Trophoblast cell (in vitro differentiated cells and primary cell): ENCODE measurements around the gene USP54.
"Not testable (repeated sequence)": the region's sequence is repeated elsewhere in the genome, so short reads cannot be mapped to it uniquely, and the experiment has no call there.

ENCODE experiments used
- DNase-seq, 2 donors: peaks; one replicate each; pipeline ENCODE4 v3.0.0-alpha.2; 2016
- H2AFZ ChIP-seq: 2 replicates; pipeline ENCODE4 v1.6.1; 2013; ENCODE audit warnings: low read length, moderate library complexity, mild to moderate bottlenecking; ENCODE audit not compliant: insufficient read depth, poor library complexity
- H2AK5ac ChIP-seq: 2 replicates; pipeline ENCODE4 v1.6.1; 2013; ENCODE audit warnings: mild to moderate bottlenecking, low read length
- H2BK120ac ChIP-seq: 2 replicates; pipeline ENCODE4 v1.6.1; 2013; ENCODE audit warnings: low read length, mild to moderate bottlenecking, moderate library complexity; ENCODE audit not compliant: insufficient read depth, poor library complexity
- H2BK12ac ChIP-seq: 2 replicates; pipeline ENCODE4 v1.6.1; 2013; ENCODE audit warnings: mild to moderate bottlenecking, low read length, moderate library complexity
- H2BK5ac ChIP-seq: 2 replicates; pipeline ENCODE4 v1.6.1; 2013; ENCODE audit warnings: low read length, low read depth, moderate library complexity, mild to moderate bottlenecking; ENCODE audit not compliant: poor library complexity
- H3K14ac ChIP-seq: 2 replicates; pipeline ENCODE4 v1.6.1; 2013; ENCODE audit warnings: mild to moderate bottlenecking, low read length
- H3K18ac ChIP-seq: 2 replicates; pipeline ENCODE4 v1.6.1; 2013; ENCODE audit warnings: mild to moderate bottlenecking, low read length
- H3K23ac ChIP-seq: 2 replicates; pipeline ENCODE4 v1.6.1; 2013; ENCODE audit warnings: low read length
- H3K27ac ChIP-seq: 2 replicates; pipeline ENCODE4 v1.5.1; 2013; ENCODE audit warnings: low read depth, mild to moderate bottlenecking, inconsistent platforms, low read length, moderate library complexity
- H3K27me3 ChIP-seq: 2 replicates; pipeline ENCODE4 v1.6.1; 2013; ENCODE audit warnings: inconsistent platforms, mild to moderate bottlenecking, low read length, moderate library complexity; ENCODE audit not compliant: insufficient read depth
- H3K36me3 ChIP-seq, 2 experiments: 1 replicate in 1 of 2; 2 replicates in 1 of 2; pipeline ENCODE4 v1.6.1; 2013; ENCODE audit warnings: low read length in 2 of 2, mild to moderate bottlenecking in 2 of 2, moderate library complexity in 1 of 2; ENCODE audit not compliant: insufficient read depth in 2 of 2, control insufficient read depth in 1 of 2
- H3K4ac ChIP-seq: 2 replicates; pipeline ENCODE4 v1.6.1; 2013; ENCODE audit warnings: low read depth, mild to moderate bottlenecking, low read length, moderate library complexity
- H3K4me1 ChIP-seq, 2 experiments: 1 replicate in 1 of 2; 2 replicates in 1 of 2; pipeline ENCODE4 v1.6.1; 2013; ENCODE audit warnings: low read length in 2 of 2, mild to moderate bottlenecking in 2 of 2, moderate library complexity in 1 of 2; ENCODE audit not compliant: insufficient read depth in 2 of 2, control insufficient read depth in 1 of 2
- H3K4me2 ChIP-seq: 2 replicates; pipeline ENCODE4 v1.6.1; 2013; ENCODE audit warnings: inconsistent platforms, mild to moderate bottlenecking, low read length, moderate library complexity
- H3K4me3 ChIP-seq: 2 replicates; pipeline ENCODE4 v1.5.1; 2013; ENCODE audit warnings: mild to moderate bottlenecking, low read depth, low read length, inconsistent platforms
- H3K79me1 ChIP-seq: one replicate; pipeline ENCODE4 v1.6.1; 2013; ENCODE audit warnings: low read length
- H3K79me2 ChIP-seq: 2 replicates; pipeline ENCODE4 v1.6.1; 2013; ENCODE audit warnings: low read length, mild to moderate bottlenecking; ENCODE audit not compliant: control insufficient read depth, insufficient read depth, poor library complexity
- H3K9ac ChIP-seq: 2 replicates; pipeline ENCODE4 v1.6.1; 2013; ENCODE audit warnings: mild to moderate bottlenecking, low read length
- H3K9me3 ChIP-seq: 2 replicates; pipeline ENCODE4 v1.6.1; 2013; ENCODE audit warnings: low read depth, mild to moderate bottlenecking, control low read depth, inconsistent platforms, low read length; ENCODE audit not compliant: insufficient read depth
- H4K12ac ChIP-seq: 2 replicates; pipeline ENCODE4 v1.6.1; 2013; ENCODE audit warnings: low read depth, mild to moderate bottlenecking, low read length, moderate library complexity
- H4K8ac ChIP-seq: 2 replicates; pipeline ENCODE4 v1.6.1; 2013; ENCODE audit warnings: low read depth, mild to moderate bottlenecking, low read length, moderate library complexity
- H4K91ac ChIP-seq: one replicate; pipeline ENCODE4 v1.6.1; 2013; ENCODE audit warnings: low read depth, mild to moderate bottlenecking, low read length, moderate library complexity
- WGBS: extraction: QIAGEN DNeasy Blood & Tissue Kit; methylation state at CpG from one replicate; pipeline ENCODE4 v1.1.7; 2013; ENCODE audit warnings: missing lambda C conversion rate; ENCODE audit not compliant: insufficient read length, insufficient coverage; ENCODE audit errors: extremely low coverage; 5-methylcytosine and 5-hydroxymethylcytosine counted together

Gene USP54

GRCh38 chr10:73581918-73582317 lies 9.2 kb downstream of the USP54 start:
- H3K79me2 ChIP-seq: no peaks in the 10 kb centered on the region
- no peak overlapping the region for H2BK120ac ChIP-seq
- no peaks in the 10 kb centered on the region for H3K27me3 ChIP-seq
- no peak overlapping the region for H4K91ac ChIP-seq
- no peak overlapping the region for H2BK5ac ChIP-seq
- H3K79me1 ChIP-seq: no peaks in the 10 kb centered on the region
- H3K4me3 ChIP-seq: no peak overlapping the region
- no peak overlapping the region for H3K4ac ChIP-seq
- no peaks in the 10 kb centered on the region for H3K36me3 ChIP-seq
- no peak overlapping the region for H3K27ac ChIP-seq
- no peak overlapping the region for H4K12ac ChIP-seq
- H3K4me2 ChIP-seq: no peak overlapping the region
- no peak for DNase-seq
- H2AK5ac ChIP-seq: no peak overlapping the region
- no peak overlapping the region for H3K9ac ChIP-seq
- no peak overlapping the region for H3K23ac ChIP-seq
- no peak overlapping the region for H3K14ac ChIP-seq
- H3K4me1 ChIP-seq: peaks cover 0 to 3% of the 10 kb centered on the region in 2 experiments
- no peak overlapping the region for H3K18ac ChIP-seq
- no peak overlapping the region for H2AFZ ChIP-seq
- no peak overlapping the region for H2BK12ac ChIP-seq
- no peak overlapping the region for H4K8ac ChIP-seq
- whole genome bisulfite sequencing: no CpG with 5 or more reads among the region's 2 CpGs
- peaks cover 1% of the 10 kb centered on the region for H3K9me3 ChIP-seq

GRCh38 chr10:73578927-73579326 lies 12.2 kb downstream of the USP54 start:
- H3K4me2 ChIP-seq, H3K23ac ChIP-seq, H2AK5ac ChIP-seq, H3K27ac ChIP-seq, H3K4ac ChIP-seq, H4K12ac ChIP-seq, H2BK120ac ChIP-seq, H3K9me3 ChIP-seq, H3K18ac ChIP-seq, H3K79me2 ChIP-seq, H2AFZ ChIP-seq, H3K9ac ChIP-seq, H3K36me3 ChIP-seq, H2BK5ac ChIP-seq, H3K4me3 ChIP-seq, H3K14ac ChIP-seq, H4K91ac ChIP-seq, H4K8ac ChIP-seq, H3K79me1 ChIP-seq, DNase-seq, H3K27me3 ChIP-seq, H3K4me1 ChIP-seq: not testable (repeated sequence)
- WGBS: no CpG with 5 or more reads among the region's 6 CpGs
- H2BK12ac ChIP-seq: peak overlapping the region; percentile 67

GRCh38 chr10:73577788-73578187 lies 13.4 kb downstream of the USP54 start:
- Histone ChIP-seq H3K4ac (no peak overlapping the region), H2AK5ac (no peak overlapping the region), H4K91ac (no peak overlapping the region), H3K23ac (no peak overlapping the region), H3K27ac (no peak overlapping the region), H3K9me3 (no peaks in the 10 kb centered on the region), H2BK12ac (no peak overlapping the region), H3K36me3 (no peaks in the 10 kb centered on the region), H2BK5ac (no peak overlapping the region), H2BK120ac (no peak overlapping the region), H3K79me1 (no peaks in the 10 kb centered on the region), H4K8ac (no peak overlapping the region), H3K4me3 (no peak overlapping the region), H2AFZ (no peak overlapping the region), H3K4me2 (no peak overlapping the region), H3K79me2 (no peaks in the 10 kb centered on the region), H3K9ac (no peak overlapping the region), H4K12ac (no peak overlapping the region), H3K18ac (no peak overlapping the region), H3K4me1 (peaks cover 0 to 3% of the 10 kb centered on the region in 2 experiments), H3K27me3 (no peaks in the 10 kb centered on the region), H3K14ac (no peak overlapping the region)
- no CpG with 5 or more reads among the region's 1 CpG for WGBS
- DNase-seq: peak; percentile 72 to 81

DNA sequence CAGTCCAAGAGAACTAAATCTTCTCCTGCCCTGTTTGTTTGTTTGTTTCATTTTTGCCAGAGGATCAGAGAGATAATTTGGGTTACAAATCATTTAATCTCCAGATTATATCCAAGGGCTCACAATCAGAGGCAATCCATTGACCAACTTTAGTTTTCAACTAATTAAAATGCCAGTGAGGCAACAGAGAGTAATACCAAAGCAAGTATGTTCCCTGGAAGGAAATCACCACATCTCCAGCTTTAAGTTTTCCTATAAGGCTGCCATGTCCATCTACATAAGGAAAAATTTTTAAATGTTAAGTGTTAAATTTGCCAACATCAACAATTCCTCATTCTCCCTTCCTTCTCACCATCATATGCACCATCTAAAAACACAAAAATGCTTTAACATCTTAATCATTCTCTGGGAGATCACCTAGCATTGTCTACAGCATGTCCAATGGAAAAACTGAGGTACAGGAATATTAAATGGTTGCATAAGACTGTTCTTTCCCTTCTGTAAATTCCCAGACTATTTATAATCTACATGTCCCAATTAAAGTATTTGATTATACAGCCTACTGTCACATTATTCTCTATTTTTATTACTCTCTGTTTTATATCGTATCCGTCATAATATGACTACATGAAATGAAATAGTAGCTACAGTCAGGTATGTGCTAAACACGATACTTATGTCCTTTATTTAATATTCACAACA lies 14.1 kb downstream of the USP54 start:
- H3K9me3 ChIP-seq: no peaks in the 10 kb centered on the region
- H3K18ac ChIP-seq: no peak overlapping the region
- peak in 1 of 2 donors; percentile 9 for DNase-seq
- H3K79me2 ChIP-seq: no peaks in the 10 kb centered on the region
- H2AK5ac ChIP-seq: no peak overlapping the region
- no peak overlapping the region for H2BK120ac ChIP-seq
- no peak overlapping the region for H4K91ac ChIP-seq
- no peaks in the 10 kb centered on the region for H3K27me3 ChIP-seq
- H4K8ac ChIP-seq: no peak overlapping the region
- H3K9ac ChIP-seq: no peak overlapping the region
- H3K27ac ChIP-seq: no peak overlapping the region
- no peak overlapping the region for H2BK5ac ChIP-seq
- no peaks in the 10 kb centered on the region for H3K36me3 ChIP-seq
- no peaks in the 10 kb centered on the region for H3K79me1 ChIP-seq
- no peak overlapping the region for H4K12ac ChIP-seq
- H3K23ac ChIP-seq: no peak overlapping the region
- peaks cover 0 to 3% of the 10 kb centered on the region in 2 experiments for H3K4me1 ChIP-seq
- no peak overlapping the region for H3K4ac ChIP-seq
- WGBS: no CpG with 5 or more reads among the region's 3 CpGs
- H2AFZ ChIP-seq: no peak overlapping the region
- no peak overlapping the region for H2BK12ac ChIP-seq
- no peak overlapping the region for H3K4me2 ChIP-seq
- no peak overlapping the region for H3K4me3 ChIP-seq
- no peak overlapping the region for H3K14ac ChIP-seq
